Liver (tissue), 9 donors: ENCODE measurements around the gene ARV1. TPM values are rescaled to one million over a fixed set of nuclear protein-coding genes. Genes with fewer than 3 reads are reported as not detected.

Experiments
- DNase-seq: peaks from one replicate; pipeline ENCODE4 v3.0.0-alpha.2; 2017; ENCODE audit warnings: low spot score
- H3K27ac ChIP-seq, 2 donors: one replicate each; pipeline ENCODE4 v1.7.0; 2013; ENCODE audit warnings: inconsistent platforms in 2 of 2, low read length in 2 of 2, control low read depth in 1 of 2, low read depth in 1 of 2, mild to moderate bottlenecking in 1 of 2
- H3K27me3 ChIP-seq, 4 donors: one replicate each; pipeline versions ENCODE4 v1.6.1 to v1.7.0; 2013; ENCODE audit warnings: low read length in 3 of 4, inconsistent platforms in 1 of 4, mild to moderate bottlenecking in 1 of 4, moderate library complexity in 1 of 4; ENCODE audit not compliant: control insufficient read depth in 4 of 4, insufficient read depth in 4 of 4
- H3K36me3 ChIP-seq, 4 donors: one replicate each; pipeline versions ENCODE4 v1.6.1 to v1.7.0; 2013; ENCODE audit warnings: low read length in 3 of 4, mild to moderate bottlenecking in 3 of 4, low read depth in 1 of 4, moderate library complexity in 1 of 4; ENCODE audit not compliant: control insufficient read depth in 4 of 4, insufficient read depth in 3 of 4
- H3K4me1 ChIP-seq, 4 donors: one replicate each; pipeline versions ENCODE4 v1.6.1 to v1.7.0; 2013; ENCODE audit warnings: low read length in 3 of 4, mild to moderate bottlenecking in 3 of 4, moderate library complexity in 1 of 4; ENCODE audit not compliant: control insufficient read depth in 4 of 4, insufficient read depth in 4 of 4
- H3K4me3 ChIP-seq, 3 donors: one replicate each; pipeline versions ENCODE4 v1.6.1 to v1.7.0; 2013; ENCODE audit warnings: low read length in 3 of 3, control low read depth in 1 of 3, low read depth in 1 of 3, mild to moderate bottlenecking in 1 of 3
- H3K9ac ChIP-seq, 2 donors: one replicate each; pipeline ENCODE4 v1.7.0; 2013; ENCODE audit warnings: low read length in 2 of 2, mild to moderate bottlenecking in 2 of 2, moderate library complexity in 2 of 2, control low read depth in 1 of 2, low read depth in 1 of 2
- H3K9me3 ChIP-seq, 4 donors: one replicate each; pipeline versions ENCODE4 v1.6.1 to v1.7.0; 2013; ENCODE audit warnings: low read length in 3 of 4; ENCODE audit not compliant: control insufficient read depth in 4 of 4
- FOXA1 ChIP-seq: IDR thresholded peaks from 2 replicates; pipeline ENCODE4 v1.6.1; 2016; ENCODE audit warnings: antibody characterized with exemption
- FOXA2 ChIP-seq: IDR thresholded peaks from 2 replicates; pipeline ENCODE4 v1.6.1; 2016; ENCODE audit warnings: antibody characterized with exemption
- GABPA ChIP-seq, 2 donors: IDR thresholded peaks in 1 of 2; conservative IDR thresholded peaks in 1 of 2; 2 replicates each; pipeline ENCODE4 v1.6.1; 2016; ENCODE audit warnings: antibody characterized with exemption in 2 of 2, mild to moderate bottlenecking in 1 of 2, moderate library complexity in 1 of 2
- HNF4A ChIP-seq, 2 donors: conservative IDR thresholded peaks; 2 replicates each; pipeline ENCODE4 v1.6.1; 2016; ENCODE audit warnings: antibody characterized with exemption in 2 of 2, mild to moderate bottlenecking in 2 of 2
- JUND ChIP-seq, 2 donors: IDR thresholded peaks; 2 replicates each; pipeline ENCODE4 v1.6.1; 2016; ENCODE audit warnings: antibody characterized with exemption in 2 of 2
- NR2F2 ChIP-seq: IDR thresholded peaks from 2 replicates; pipeline ENCODE4 v1.6.1; 2016; ENCODE audit warnings: antibody characterized with exemption
- RAD21 ChIP-seq, 2 donors: IDR thresholded peaks; 2 replicates each; pipeline ENCODE4 v1.6.1; 2016; ENCODE audit warnings: antibody characterized with exemption in 2 of 2, mild to moderate bottlenecking in 2 of 2
- RXRA ChIP-seq, 2 donors: IDR thresholded peaks; 2 replicates each; pipeline ENCODE4 v1.6.1; 2017 to 2018; ENCODE audit warnings: antibody characterized with exemption in 2 of 2, mild to moderate bottlenecking in 1 of 2
- SP1 ChIP-seq: IDR thresholded peaks from 2 replicates; pipeline ENCODE4 v1.6.1; 2018; ENCODE audit warnings: antibody characterized with exemption, mild to moderate bottlenecking
- TAF1 ChIP-seq: conservative IDR thresholded peaks from 2 replicates; pipeline ENCODE4 v1.6.1; 2016; ENCODE audit warnings: antibody characterized with exemption, mild to moderate bottlenecking
- YY1 ChIP-seq: IDR thresholded peaks from 2 replicates; pipeline ENCODE4 v1.6.1; 2016; ENCODE audit warnings: antibody characterized with exemption, mild to moderate bottlenecking
- WGBS: extraction: QIAGEN DNeasy Blood & Tissue Kit; methylation state at CpG from one replicate; pipeline ENCODE4 v1.1.7; 2013; 5-methylcytosine and 5-hydroxymethylcytosine counted together
- polyA plus RNA-seq, 2 donors: library from polyadenylated mRNA; stranded (reverse) in 1 of 2; unstranded in 1 of 2; fragments of 200-250 nt in 1 of 2; fragments of >200 nt in 1 of 2; fragmentation: Nextera tagmentation in 1 of 2; extraction: Ambion mirVana in 1 of 2; gene quantifications; one replicate each; pipeline versions ENCODE4 v1.2.1 to v1.2.3, GENCODE V29; 2013 to 2015
- total RNA-seq, 2 donors: library from RNA; depleted of rRNA; stranded (reverse); fragments of >200 nt; gene quantifications; one replicate each; pipeline ENCODE4 v1.2.3, GENCODE V29; 2014
- TF ChIP-seq, protein P1 (sequence below): IDR thresholded peaks from 2 replicates; pipeline ENCODE4 v1.6.1; 2016; ENCODE audit warnings: antibody characterized with exemption
- TF ChIP-seq, protein P2 (sequence below): IDR thresholded peaks from 2 replicates; pipeline ENCODE4 v1.6.1; 2016; ENCODE audit warnings: antibody characterized with exemption, mild to moderate bottlenecking
- TF ChIP-seq, protein P3 (sequence below): IDR thresholded peaks from 2 replicates; pipeline ENCODE4 v1.6.1; 2016; ENCODE audit warnings: antibody characterized with exemption
- TF ChIP-seq, protein P4 (sequence below): fragments of 150-350 bp; IDR thresholded peaks from 2 replicates; pipeline ENCODE4 v1.5.1; 2017; ENCODE audit warnings: improper control_type of control experiment, low read depth, low read length; ENCODE audit not compliant: missing input control
- donor health status: healthy.
- donor health status: healthy.
- donor health status: healthy.
- donor health status: healthy.
- donor health status: healthy.

ARV1 gene
- total and polyA plus RNA-seq, 4 donors = 11.4 to 18.9 (median 14.6) TPM

DNA sequence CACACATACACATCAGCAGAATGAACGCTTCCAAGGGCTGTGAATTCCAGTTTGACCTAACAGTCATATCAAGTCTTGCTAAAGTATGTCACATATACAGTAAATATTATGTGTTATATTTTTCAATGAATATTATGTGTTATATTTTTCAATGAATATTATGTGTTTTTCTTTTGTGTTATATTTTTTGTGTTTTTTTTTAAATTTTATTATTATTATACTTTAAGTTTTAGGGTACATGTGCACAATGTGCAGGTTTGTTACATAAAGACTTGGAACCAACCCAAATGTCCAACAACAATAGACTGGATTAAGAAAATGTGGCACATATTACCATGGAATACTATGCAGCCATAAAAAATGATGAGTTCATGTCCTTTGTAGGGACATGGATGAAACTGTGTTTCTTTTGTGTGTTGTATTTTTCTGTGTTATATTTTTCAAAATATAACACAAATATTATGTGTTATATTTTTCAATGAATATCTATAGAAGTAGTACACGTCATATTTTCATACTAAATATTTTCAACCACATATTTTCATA is 35.8 kb upstream of the ARV1 start (continued):
- TF ChIP-seq, protein P1, sequence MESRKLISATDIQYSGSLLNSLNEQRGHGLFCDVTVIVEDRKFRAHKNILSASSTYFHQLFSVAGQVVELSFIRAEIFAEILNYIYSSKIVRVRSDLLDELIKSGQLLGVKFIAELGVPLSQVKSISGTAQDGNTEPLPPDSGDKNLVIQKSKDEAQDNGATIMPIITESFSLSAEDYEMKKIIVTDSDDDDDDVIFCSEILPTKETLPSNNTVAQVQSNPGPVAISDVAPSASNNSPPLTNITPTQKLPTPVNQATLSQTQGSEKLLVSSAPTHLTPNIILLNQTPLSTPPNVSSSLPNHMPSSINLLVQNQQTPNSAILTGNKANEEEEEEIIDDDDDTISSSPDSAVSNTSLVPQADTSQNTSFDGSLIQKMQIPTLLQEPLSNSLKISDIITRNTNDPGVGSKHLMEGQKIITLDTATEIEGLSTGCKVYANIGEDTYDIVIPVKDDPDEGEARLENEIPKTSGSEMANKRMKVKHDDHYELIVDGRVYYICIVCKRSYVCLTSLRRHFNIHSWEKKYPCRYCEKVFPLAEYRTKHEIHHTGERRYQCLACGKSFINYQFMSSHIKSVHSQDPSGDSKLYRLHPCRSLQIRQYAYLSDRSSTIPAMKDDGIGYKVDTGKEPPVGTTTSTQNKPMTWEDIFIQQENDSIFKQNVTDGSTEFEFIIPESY = no peak
- no peak for TF ChIP-seq GABPA (IDR thresholded peaks at IDR 0.05 in 1 of 2, conservative IDR thresholded peaks at IDR 0.05 in 1 of 2)
- TF ChIP-seq JUND (IDR thresholded peaks at IDR 0.05) = no peak
- TF ChIP-seq NR2F2 = no peak

DNA sequence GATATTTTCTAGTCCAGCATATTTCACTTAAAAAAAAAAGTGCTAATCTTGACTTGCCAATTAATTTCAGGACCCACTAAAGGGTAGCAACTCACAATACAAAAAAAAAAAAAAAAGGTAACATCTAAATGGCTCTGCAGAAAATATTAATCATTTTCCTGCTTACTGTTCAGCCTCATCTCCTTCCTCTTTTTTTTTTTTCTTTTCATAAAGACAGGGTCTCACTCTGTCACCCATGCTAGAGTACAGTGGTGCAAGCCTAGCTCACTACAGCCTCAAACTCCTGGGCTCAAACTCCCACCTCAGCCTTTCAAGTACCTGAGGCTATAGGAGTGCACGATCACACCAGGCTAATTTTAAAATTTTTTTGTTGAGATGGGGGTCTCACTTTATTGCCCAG is 30.6 kb upstream of the ARV1 start:
- no peak overlapping the region for H3K27ac ChIP-seq
- no peak for DNase-seq
- H3K27me3 ChIP-seq = no peaks in the 10 kb centered on the region
- H3K9ac ChIP-seq = no peak overlapping the region
- no peaks in the 10 kb centered on the region for H3K9me3 ChIP-seq
- H3K4me3 ChIP-seq = no peak overlapping the region
- no peaks in the 10 kb centered on the region for H3K4me1 ChIP-seq
- WGBS = 97% methylated on average over 1 of the region's 1 CpG
- peaks cover 0 to 8% (median 7%) of the 10 kb centered on the region in 4 donors for H3K36me3 ChIP-seq
- no peak for TF ChIP-seq TAF1
- no peak for TF ChIP-seq FOXA2
- TF ChIP-seq NR2F2 = no peak
- TF ChIP-seq SP1 = no peak
- TF ChIP-seq, protein P1 = no peak
- TF ChIP-seq RAD21 (IDR thresholded peaks at IDR 0.05) = no peak
- no peak for TF ChIP-seq FOXA1
- no peak for TF ChIP-seq JUND (IDR thresholded peaks at IDR 0.05)
- no peak for TF ChIP-seq YY1
- no peak for TF ChIP-seq GABPA (IDR thresholded peaks at IDR 0.05 in 1 of 2, conservative IDR thresholded peaks at IDR 0.05 in 1 of 2)
- TF ChIP-seq, protein P2, sequence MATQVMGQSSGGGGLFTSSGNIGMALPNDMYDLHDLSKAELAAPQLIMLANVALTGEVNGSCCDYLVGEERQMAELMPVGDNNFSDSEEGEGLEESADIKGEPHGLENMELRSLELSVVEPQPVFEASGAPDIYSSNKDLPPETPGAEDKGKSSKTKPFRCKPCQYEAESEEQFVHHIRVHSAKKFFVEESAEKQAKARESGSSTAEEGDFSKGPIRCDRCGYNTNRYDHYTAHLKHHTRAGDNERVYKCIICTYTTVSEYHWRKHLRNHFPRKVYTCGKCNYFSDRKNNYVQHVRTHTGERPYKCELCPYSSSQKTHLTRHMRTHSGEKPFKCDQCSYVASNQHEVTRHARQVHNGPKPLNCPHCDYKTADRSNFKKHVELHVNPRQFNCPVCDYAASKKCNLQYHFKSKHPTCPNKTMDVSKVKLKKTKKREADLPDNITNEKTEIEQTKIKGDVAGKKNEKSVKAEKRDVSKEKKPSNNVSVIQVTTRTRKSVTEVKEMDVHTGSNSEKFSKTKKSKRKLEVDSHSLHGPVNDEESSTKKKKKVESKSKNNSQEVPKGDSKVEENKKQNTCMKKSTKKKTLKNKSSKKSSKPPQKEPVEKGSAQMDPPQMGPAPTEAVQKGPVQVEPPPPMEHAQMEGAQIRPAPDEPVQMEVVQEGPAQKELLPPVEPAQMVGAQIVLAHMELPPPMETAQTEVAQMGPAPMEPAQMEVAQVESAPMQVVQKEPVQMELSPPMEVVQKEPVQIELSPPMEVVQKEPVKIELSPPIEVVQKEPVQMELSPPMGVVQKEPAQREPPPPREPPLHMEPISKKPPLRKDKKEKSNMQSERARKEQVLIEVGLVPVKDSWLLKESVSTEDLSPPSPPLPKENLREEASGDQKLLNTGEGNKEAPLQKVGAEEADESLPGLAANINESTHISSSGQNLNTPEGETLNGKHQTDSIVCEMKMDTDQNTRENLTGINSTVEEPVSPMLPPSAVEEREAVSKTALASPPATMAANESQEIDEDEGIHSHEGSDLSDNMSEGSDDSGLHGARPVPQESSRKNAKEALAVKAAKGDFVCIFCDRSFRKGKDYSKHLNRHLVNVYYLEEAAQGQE = no peak
- no peak for TF ChIP-seq HNF4A (conservative IDR thresholded peaks at IDR 0.05)
- TF ChIP-seq, protein P3, sequence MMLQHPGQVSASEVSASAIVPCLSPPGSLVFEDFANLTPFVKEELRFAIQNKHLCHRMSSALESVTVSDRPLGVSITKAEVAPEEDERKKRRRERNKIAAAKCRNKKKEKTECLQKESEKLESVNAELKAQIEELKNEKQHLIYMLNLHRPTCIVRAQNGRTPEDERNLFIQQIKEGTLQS = no peak
- TF ChIP-seq, protein P4, sequence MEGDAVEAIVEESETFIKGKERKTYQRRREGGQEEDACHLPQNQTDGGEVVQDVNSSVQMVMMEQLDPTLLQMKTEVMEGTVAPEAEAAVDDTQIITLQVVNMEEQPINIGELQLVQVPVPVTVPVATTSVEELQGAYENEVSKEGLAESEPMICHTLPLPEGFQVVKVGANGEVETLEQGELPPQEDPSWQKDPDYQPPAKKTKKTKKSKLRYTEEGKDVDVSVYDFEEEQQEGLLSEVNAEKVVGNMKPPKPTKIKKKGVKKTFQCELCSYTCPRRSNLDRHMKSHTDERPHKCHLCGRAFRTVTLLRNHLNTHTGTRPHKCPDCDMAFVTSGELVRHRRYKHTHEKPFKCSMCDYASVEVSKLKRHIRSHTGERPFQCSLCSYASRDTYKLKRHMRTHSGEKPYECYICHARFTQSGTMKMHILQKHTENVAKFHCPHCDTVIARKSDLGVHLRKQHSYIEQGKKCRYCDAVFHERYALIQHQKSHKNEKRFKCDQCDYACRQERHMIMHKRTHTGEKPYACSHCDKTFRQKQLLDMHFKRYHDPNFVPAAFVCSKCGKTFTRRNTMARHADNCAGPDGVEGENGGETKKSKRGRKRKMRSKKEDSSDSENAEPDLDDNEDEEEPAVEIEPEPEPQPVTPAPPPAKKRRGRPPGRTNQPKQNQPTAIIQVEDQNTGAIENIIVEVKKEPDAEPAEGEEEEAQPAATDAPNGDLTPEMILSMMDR = no peak
- no peak for TF ChIP-seq RXRA (IDR thresholded peaks at IDR 0.05)
